Spleen (tissue), 11 donors: ENCODE data around the gene GRIP1. TPM values are rescaled to one million over a fixed set of nuclear protein-coding genes. Genes with fewer than 3 reads are reported as not detected.

Experiments
- DNase-seq: peaks from one replicate; pipeline ENCODE4 v3.0.0-alpha.2; 2020
- H3K27ac ChIP-seq, 8 donors: fragments of 200-600 bp; sonication (generic) in 7 of 8; 1 replicate in 4 of 8; 2 replicates in 4 of 8; pipeline versions ENCODE4 v1.5.0 to v1.8.0; 2016 to 2021; ENCODE audit warnings: inconsistent platforms in 4 of 8, mild to moderate bottlenecking in 4 of 8, moderate library complexity in 1 of 8
- H3K27me3 ChIP-seq, 7 donors: fragments of 200-600 bp; sonication (generic) in 6 of 7; replicated peaks in 1 of 7; 1 replicate in 4 of 7; 2 replicates in 3 of 7; pipeline versions ENCODE4 v1.5.0 to v1.8.0; 2016 to 2021; ENCODE audit warnings: inconsistent platforms in 3 of 7, mild to moderate bottlenecking in 1 of 7
- H3K36me3 ChIP-seq, 6 donors: fragments of 200-600 bp; sonication (generic) in 5 of 6; 1 replicate in 4 of 6; 2 replicates in 2 of 6; pipeline versions ENCODE4 v1.5.0 to v1.8.0; 2016 to 2021; ENCODE audit warnings: inconsistent platforms in 2 of 6
- H3K4me1 ChIP-seq, 6 donors: fragments of 200-600 bp; sonication (generic) in 5 of 6; 1 replicate in 3 of 6; 2 replicates in 3 of 6; pipeline versions ENCODE4 v1.5.0 to v1.8.0; 2016 to 2021; ENCODE audit warnings: inconsistent platforms in 3 of 6
- H3K4me3 ChIP-seq, 8 donors: fragments of 200-600 bp; sonication (generic) in 7 of 8; 1 replicate in 4 of 8; 2 replicates in 4 of 8; pipeline versions ENCODE4 v1.5.0 to v1.8.0; 2016 to 2021; ENCODE audit warnings: inconsistent platforms in 4 of 8, mild to moderate bottlenecking in 4 of 8, moderate library complexity in 2 of 8
- H3K9me3 ChIP-seq, 8 donors: fragments of 200-600 bp; sonication (generic) in 7 of 8; 1 replicate in 4 of 8; 2 replicates in 4 of 8; pipeline versions ENCODE4 v1.5.0 to v1.8.0; 2016 to 2021; ENCODE audit warnings: inconsistent platforms in 4 of 8
- POLR2A ChIP-seq, 3 donors: fragments of 450-650 bp; IDR thresholded peaks; one replicate each; pipeline ENCODE4 v1.5.1; 2017; ENCODE audit warnings: antibody characterized with exemption in 3 of 3, mild to moderate bottlenecking in 1 of 3
- POLR2AphosphoS5 ChIP-seq, 3 donors: sonication (generic); formaldehyde crosslinking; IDR thresholded peaks; one replicate each; pipeline ENCODE4 v1.5.1; 2017; ENCODE audit warnings: antibody characterized with exemption in 3 of 3
- WGBS, 5 donors: extraction: QIAGEN DNeasy Blood & Tissue Kit in 3 of 5; methylation state at CpG; one replicate each; pipeline versions ENCODE4 v1.1.5 to v1.1.7; 2013 to 2018; 5-methylcytosine and 5-hydroxymethylcytosine counted together
- intact Hi-C: fragments of 100-400 bp; cut with DNase I; formaldehyde crosslinking; loops from one replicate; pipeline ENCODE4 v1.15.0; 2023; ENCODE audit warnings: low total_unique reads
- polyA plus RNA-seq, 3 donors: library from polyadenylated mRNA; stranded (reverse); fragments of 200-250 nt; gene quantifications; one replicate each; pipeline ENCODE4 v1.2.1, GENCODE V29; 2013
- total RNA-seq, 7 donors: library from RNA; depleted of rRNA in 3 of 7; stranded (reverse); fragments of >200 nt in 3 of 7; fragmentation: NEBNext Ultra II Directional in 4 of 7; extraction: Animal tissue kit (Norgen Biotek cat#: 25700) in 4 of 7; gene quantifications; one replicate each; pipeline versions ENCODE4 v1.1.0 to v1.2.1, GENCODE V29; 2016 to 2021
- TF ChIP-seq, protein P1 (sequence below), 11 experiments: fragments of 200-600 bp in 7 of 11; fragments of 450-650 bp in 4 of 11; sonication (generic) in 4 of 11; IDR thresholded peaks in 8 of 11; conservative IDR thresholded peaks in 3 of 11; 1 replicate in 7 of 11; 2 replicates in 4 of 11; pipeline versions ENCODE4 v1.4.0 to v1.8.0; 2016 to 2021; ENCODE audit warnings: antibody characterized with exemption in 11 of 11, inconsistent platforms in 4 of 11, mild to moderate bottlenecking in 1 of 11
- donor health status: healthy with polysubstance abuse.
- donor health status: DM: no; HTN: no; CAD: no; lungs with moderate emphysema.
- donor health status: DM: no; HTN: no; CAD: no.
- donor health status: Bipolar disorder and iron deficiency.
- donor health status: healthy.
- donor health status: DM: no; HTN: no; CAD: no.
- donor health status: DM: yes; HTN: yes; CAD: no.

The GRIP1 gene
- total and polyA plus RNA-seq, 10 donors: 0.35 to 15.2 (median 4.8) TPM

DNA sequence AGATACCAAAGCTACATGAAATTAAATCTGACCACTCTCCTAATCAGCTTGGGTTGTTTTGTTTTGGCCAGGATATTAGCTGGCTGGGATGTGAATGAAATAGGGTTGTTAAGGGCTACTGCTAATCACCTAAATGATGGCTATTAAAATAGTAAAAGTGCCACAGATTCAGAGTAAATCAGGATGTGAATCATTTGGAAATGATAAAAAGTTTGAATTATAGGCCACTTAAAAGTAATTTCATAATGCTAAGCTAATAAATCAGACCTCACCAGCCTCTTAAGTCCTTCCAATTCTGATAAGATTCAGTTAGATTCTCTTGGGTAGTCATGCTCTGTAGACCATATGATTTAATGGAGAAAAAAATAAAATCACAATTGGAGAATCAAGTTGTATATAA, 364.6 kb downstream of the GRIP1 start:
- Histone ChIP-seq H3K9me3 (no peaks in the 10 kb centered on the region), H3K27ac (no peak overlapping the region), H3K4me3 (no peak overlapping the region), H3K4me1 (peaks cover 0 to 50% (median 21%) of the 10 kb centered on the region in 6 donors), H3K36me3 (peaks cover 0 to 74% (median 32%) of the 10 kb centered on the region in 6 donors), H3K27me3 (no peaks in the 10 kb centered on the region)
- no peak for TF ChIP-seq POLR2AphosphoS5 (IDR thresholded peaks at IDR 0.05)
- no peak for TF ChIP-seq POLR2A (IDR thresholded peaks at IDR 0.05)
- TF ChIP-seq, protein P1, sequence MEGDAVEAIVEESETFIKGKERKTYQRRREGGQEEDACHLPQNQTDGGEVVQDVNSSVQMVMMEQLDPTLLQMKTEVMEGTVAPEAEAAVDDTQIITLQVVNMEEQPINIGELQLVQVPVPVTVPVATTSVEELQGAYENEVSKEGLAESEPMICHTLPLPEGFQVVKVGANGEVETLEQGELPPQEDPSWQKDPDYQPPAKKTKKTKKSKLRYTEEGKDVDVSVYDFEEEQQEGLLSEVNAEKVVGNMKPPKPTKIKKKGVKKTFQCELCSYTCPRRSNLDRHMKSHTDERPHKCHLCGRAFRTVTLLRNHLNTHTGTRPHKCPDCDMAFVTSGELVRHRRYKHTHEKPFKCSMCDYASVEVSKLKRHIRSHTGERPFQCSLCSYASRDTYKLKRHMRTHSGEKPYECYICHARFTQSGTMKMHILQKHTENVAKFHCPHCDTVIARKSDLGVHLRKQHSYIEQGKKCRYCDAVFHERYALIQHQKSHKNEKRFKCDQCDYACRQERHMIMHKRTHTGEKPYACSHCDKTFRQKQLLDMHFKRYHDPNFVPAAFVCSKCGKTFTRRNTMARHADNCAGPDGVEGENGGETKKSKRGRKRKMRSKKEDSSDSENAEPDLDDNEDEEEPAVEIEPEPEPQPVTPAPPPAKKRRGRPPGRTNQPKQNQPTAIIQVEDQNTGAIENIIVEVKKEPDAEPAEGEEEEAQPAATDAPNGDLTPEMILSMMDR (IDR thresholded peaks at IDR 0.05 in 8 of 11, conservative IDR thresholded peaks at IDR 0.05 in 3 of 11): no peak
- DNase-seq: no peak
- intact Hi-C loops: no loop called here

DNA sequence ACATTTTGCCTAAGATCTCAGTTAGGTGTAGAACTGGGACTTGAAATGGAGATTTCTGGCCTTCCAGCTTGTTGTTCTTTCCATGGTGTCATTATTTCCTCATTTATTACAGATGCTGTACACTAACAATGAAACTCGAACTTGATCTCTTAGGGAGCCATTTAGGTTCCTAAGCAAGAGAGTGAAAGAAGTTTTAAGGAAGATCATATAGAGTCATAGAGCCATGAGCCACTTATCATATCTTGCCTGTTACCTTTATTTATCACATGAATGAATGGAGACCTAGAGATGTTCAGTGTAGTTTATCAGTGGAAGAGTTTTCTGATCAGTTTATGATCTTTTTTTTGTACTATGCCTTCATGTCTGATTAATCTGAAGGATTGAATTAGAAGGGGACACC, 366.7 kb downstream of the GRIP1 start:
- Histone ChIP-seq H3K27ac (no peak overlapping the region), H3K9me3 (no peaks in the 10 kb centered on the region), H3K36me3 (peaks cover 0 to 72% (median 28%) of the 10 kb centered on the region in 6 donors), H3K27me3 (no peaks in the 10 kb centered on the region), H3K4me3 (no peak overlapping the region), H3K4me1 (peaks cover 0 to 53% (median 21%) of the 10 kb centered on the region in 6 donors)
- TF ChIP-seq, protein P1 (IDR thresholded peaks at IDR 0.05 in 8 of 11, conservative IDR thresholded peaks at IDR 0.05 in 3 of 11): no peak
- TF ChIP-seq POLR2A (IDR thresholded peaks at IDR 0.05): no peak
- no peak for TF ChIP-seq POLR2AphosphoS5 (IDR thresholded peaks at IDR 0.05)
- no peak for DNase-seq
- WGBS, 5 donors: 76 to 91% (median 78%) methylated on average over 1 of the region's 1 CpG
- intact Hi-C loops: no loop called here

DNA sequence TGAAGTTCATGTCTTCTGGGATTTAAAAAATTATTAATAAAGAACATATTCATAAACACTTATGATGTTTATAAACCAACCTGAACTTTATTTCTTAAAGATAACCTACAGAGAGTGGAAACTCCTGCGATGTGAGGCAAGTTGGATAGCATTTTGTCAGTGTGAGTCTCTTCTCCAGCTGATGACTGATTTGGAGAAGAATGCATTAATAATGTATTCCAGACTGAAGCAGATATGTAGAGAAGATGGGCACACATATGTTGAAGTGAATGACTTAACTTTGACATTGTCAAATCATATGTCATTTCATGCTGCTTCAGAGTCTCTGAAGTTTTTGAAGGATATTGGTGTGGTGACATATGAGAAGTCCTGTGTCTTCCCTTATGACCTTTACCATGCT, 369.3 kb downstream of the GRIP1 start:
- H3K27me3 ChIP-seq: no peaks in the 10 kb centered on the region
- H3K9me3 ChIP-seq: no peaks in the 10 kb centered on the region
- no peak for DNase-seq
- H3K4me3 ChIP-seq: no peak overlapping the region
- H3K27ac ChIP-seq: no peak overlapping the region
- H3K4me1 ChIP-seq: peaks cover 0 to 73% (median 33%) of the 10 kb centered on the region in 6 donors
- H3K36me3 ChIP-seq: peaks cover 0 to 74% (median 20%) of the 10 kb centered on the region in 6 donors
- WGBS, 5 donors: 91 to 100% (median 95%) methylated on average over 1 of the region's 1 CpG
- intact Hi-C loops: no loop called here
- TF ChIP-seq POLR2A (IDR thresholded peaks at IDR 0.05): no peak
- TF ChIP-seq, protein P1 (IDR thresholded peaks at IDR 0.05 in 8 of 11, conservative IDR thresholded peaks at IDR 0.05 in 3 of 11): no peak
- TF ChIP-seq POLR2AphosphoS5 (IDR thresholded peaks at IDR 0.05): no peak

DNA sequence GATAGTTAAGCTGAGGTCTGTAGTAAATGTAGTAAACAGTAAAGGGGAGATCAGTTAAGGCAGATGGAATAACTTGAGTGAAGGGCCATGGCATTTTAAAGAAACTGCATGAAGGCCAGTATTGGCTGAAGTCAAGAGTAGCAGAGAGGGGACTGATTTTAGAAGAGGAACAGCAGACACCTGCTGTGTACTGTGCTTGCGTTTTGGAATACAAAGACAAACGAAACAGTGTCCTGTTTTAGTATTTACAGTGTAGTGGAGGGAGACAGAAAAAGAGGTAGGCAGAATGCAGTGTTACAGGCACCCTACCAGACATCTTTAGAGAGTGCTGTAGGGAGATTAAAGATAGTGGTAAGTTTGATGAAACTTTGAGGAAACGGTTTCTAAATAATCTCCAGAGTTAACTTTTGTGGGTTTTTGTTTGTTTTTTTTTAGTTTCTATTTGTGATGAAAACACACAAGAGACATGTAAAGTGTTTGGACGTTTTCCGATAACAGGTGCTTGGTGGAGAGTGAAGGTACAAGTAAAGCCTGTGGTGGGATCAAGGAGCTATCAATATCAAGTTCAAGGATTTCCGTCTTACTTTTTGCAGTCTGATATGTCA, 374.5 kb downstream of the GRIP1 start:
- intact Hi-C loops: no loop called here
- Histone ChIP-seq H3K36me3 (peaks cover 0 to 39% (median 8%) of the 10 kb centered on the region in 6 donors), H3K4me1 (peaks cover 4 to 66% (median 35%) of the 10 kb centered on the region in 6 donors), H3K4me3 (peak overlapping the region in 6 of 8 donors; percentile 6 to 78 (median 72)), H3K27me3 (no peaks in the 10 kb centered on the region), H3K9me3 (no peaks in the 10 kb centered on the region), H3K27ac (peak overlapping the region in 7 of 8 donors; percentile 33 to 95 (median 90))
- DNase-seq: no peak
- TF ChIP-seq POLR2A (IDR thresholded peaks at IDR 0.05) (no peak), POLR2AphosphoS5 (IDR thresholded peaks at IDR 0.05) (no peak)
- TF ChIP-seq, protein P1 (IDR thresholded peaks at IDR 0.05 in 8 of 11, conservative IDR thresholded peaks at IDR 0.05 in 3 of 11): no peak
- WGBS, 5 donors: 48 to 58% (median 57%) methylated on average over 6 of the region's 6 CpGs
